Measurements from ENCODE around the gene MICOS13.
A peak's percentile ranks its signal among the peaks of the same experiment; 100 is the strongest.
"Not testable (repeated sequence)": the region's sequence is repeated elsewhere in the genome, so short reads cannot be mapped to it uniquely, and the experiment has no call there.

The MICOS13 gene, protein sequence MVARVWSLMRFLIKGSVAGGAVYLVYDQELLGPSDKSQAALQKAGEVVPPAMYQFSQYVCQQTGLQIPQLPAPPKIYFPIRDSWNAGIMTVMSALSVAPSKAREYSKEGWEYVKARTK

DNA sequence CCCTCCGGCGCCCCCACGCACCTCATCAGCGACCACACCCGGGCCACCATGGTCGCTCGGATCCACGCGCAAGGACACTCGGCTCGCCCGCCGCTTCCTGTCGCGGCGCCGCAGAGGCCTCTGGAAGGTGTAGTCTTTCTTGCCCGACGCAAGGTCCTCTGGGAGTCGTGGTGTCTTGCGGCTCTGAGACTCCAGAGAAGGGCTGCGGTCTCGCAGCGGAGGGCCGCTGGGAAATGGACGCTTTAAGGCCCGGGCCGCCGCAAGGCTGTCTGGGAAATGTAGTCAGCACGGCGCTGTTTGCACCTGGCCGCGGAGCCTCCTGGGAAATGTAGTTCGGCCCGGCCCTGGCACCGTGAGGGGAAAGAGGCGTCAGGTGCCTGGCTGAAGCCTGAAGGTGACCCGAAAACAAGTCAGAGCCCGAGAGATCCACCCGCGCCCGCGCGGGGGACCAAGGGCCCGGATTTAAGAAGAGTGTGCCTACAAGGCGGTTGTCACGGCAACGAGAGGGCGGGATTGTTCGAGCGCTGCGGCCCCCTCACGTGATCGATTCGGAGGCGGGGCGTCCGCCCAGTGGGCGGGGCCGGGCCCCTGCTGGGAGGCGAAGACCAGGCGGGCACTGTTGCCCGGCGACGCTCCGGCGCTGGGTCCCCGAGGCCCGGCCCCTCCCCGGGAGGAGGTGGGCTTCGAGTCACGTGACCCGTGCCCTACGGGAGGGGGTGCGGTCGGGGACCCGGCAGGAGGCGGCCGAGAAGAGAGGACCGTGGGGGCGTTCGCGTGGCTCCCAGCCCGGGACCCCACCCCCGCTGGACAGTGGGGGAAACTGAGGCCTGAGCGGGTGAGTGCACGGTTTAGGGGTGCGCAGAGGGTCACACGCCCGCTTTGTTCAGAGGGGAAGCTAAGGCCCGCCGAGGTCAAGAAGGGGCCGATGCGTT is at the start of gene MICOS13, which contains the start of gene HSD11B1L:
TSS of gene MICOS13 (minus strand) at position 80 of the 932 bp plus-strand sequence. CDS start at position 50, 30 bp downstream.
TSS of gene HSD11B1L (plus strand) at position 591 of the 932 bp plus-strand sequence. CDS start 3,806 bp downstream, outside the sequence.
- peak; percentile 96 for DNase-seq (ENCODE audit: low read depth)

DNA sequence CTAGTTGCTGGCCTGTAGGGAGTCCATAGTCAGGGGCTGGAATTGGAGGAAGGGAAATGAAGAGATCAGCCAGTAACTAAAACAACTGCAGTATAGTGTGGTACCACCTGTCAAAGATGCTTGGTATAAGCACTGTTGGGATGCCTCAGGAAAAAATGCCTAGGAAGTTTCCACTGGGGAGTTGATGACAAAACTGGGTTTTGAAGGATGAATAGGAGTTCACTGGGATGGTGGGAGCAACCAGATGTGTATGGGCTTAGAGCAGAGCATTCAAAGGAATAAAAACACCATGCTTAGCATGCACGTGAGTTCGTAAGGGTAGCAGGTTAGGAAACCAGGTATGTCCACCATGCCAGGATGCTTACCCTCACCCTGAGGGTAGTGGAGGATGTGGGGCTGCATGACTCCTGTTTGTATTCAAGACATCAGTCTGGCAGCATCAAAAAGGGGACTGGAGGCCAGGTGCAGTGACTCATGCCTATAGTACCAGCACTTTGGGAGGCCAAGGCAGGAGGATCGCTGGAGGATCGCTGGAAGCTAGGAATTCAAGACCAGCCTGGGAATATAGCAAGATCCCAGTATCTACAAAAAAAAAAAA is 47.2 kb upstream of the MICOS13 start:
- no peak for DNase-seq (ENCODE audit: low read depth)

DNA sequence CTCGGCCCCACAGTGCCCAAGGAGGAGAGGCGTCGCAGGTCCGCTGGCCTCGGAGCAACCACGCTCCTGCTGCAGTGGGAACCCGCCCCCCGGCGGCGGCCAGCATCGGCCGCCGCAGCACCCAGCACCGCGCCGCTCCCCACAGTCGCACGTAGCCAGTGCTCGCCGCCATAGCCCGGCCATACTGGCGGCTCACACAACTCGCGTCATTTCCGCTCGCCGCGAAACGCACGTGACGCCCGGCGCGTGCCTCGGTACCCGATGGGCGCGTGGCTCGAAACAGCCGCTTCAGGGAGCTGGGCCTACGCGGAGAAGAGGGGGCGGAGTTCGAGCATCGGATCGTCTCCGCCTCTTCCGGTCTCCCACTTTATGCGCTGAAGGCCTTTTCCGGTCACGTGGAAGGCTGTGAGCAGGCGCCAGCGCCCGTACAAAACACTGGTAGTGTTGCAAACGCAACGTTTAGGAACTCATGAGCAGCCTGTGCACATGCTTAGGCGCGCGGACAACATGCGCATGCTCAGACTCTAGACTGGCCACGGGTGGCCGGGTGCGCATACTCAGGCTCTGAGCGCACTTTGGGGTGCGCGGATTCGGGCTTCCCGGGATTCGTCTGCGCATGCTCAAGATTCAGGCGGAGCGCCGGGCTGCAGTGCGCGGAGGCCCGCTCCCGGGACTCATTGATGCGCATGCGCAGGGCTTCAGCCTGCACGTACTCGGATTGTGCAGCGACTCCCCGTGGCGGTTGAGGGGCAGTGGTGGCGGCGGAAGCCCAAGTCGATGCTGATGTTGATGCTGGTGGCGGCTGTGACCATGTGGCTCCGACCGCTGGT is 39.9 kb upstream of the MICOS13 start, which contains the start of the genes CATSPERD and LONP1:
TSS of gene CATSPERD (plus strand) at position 677 of the 830 bp plus-strand sequence. CDS start at position 778, 101 bp downstream.
TSS of gene LONP1 (minus strand) at position 186 of the 830 bp plus-strand sequence. CDS start at position 172, 14 bp downstream.
- peak; percentile 97 for DNase-seq (ENCODE audit: low read depth)

DNA sequence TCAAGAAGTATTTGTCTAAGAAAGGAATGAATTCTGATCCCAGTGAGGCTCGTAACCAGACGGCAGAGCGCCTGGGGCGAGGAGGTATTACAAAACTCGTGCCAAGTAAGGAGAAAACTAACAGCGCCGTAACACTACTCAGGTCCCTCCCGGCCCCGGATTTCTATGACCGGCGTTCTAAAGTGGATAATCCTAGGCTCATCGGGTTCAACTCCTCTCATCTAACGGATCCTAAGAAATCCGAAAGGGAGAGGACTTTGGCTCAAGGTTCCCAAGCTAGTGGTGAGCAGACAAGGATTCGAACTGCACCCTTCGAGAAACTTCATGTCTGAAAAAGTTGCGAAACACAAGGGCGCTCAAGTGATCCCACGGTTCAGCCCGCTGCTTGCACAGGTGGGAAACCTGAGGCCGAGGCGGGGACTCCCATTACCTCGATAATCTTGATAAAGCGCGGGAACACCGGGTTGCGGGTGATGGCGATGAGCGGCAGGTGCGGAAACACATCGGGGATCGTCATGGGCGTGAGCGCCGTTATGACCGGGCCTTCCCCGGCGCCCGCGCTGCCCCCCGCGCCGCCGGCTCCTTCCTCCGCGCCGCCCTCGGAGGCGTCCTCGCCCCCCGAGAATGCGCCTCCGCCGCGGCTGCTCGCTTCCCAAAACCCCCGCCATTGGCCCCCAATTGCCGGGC is 39.1 kb upstream of the MICOS13 start:
- DNase-seq (ENCODE audit: low read depth): no peak

DNA sequence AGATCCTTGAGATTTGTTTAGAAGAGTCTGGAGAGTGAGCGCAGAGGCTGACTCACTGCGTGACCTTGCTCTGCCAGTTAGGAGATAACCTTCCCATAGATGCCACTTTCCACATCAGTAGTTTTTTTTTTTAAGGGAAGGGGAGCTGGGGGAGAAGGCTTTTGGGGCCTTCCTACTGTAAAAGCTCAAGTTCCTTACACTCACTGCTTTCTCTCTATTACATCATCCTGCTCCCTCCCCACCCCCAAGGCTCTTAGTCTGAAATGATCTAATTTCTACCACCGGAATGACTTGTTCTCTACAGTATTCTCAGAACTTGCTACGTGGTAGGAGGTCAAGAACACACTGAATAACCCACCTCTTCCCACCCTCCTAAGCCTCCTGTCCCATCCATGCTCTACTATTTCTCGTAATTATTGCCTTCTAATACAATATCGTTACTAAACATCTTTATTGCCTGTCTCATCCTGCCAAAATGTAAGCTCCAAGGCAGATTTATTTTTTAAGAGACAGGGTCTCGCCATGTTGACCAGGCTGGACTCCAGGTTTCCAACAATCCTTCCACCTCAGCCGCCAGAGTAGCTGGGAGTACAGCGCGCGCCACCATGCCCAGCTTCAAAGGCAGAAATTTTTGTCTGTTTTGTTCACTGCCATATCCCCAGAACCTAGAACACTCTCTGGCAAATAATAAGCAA is 38.4 kb upstream of the MICOS13 start:
- DNase-seq (ENCODE audit: low read depth): no peak

DNA sequence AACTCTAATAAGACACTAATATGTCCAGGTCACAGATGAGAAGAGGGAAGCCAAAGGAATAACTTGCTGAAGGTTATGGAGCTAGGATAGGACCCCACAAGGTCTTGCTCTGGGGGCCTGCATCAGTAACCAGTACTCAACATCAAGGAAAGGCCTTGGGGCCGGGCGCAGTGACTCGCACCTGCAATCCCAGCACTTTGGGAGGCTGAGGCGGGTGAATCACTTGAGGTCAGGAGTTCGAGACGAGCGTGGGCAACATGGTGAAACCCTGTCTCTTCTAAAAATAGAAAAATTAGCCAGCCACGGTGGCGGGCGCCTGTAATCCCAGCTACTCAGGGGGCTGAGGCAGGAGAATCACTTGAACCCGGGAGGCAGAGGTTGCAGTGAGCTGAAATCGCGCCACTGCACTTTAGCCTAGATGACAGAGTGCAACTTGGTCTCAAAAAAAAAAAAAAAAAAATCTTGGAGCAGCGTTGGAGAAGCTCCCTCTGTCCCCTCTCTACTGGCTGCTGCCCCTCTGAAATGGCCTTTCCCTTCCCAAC is 37.8 kb upstream of the MICOS13 start:
- DNase-seq (ENCODE audit: low read depth): no peak

DNA sequence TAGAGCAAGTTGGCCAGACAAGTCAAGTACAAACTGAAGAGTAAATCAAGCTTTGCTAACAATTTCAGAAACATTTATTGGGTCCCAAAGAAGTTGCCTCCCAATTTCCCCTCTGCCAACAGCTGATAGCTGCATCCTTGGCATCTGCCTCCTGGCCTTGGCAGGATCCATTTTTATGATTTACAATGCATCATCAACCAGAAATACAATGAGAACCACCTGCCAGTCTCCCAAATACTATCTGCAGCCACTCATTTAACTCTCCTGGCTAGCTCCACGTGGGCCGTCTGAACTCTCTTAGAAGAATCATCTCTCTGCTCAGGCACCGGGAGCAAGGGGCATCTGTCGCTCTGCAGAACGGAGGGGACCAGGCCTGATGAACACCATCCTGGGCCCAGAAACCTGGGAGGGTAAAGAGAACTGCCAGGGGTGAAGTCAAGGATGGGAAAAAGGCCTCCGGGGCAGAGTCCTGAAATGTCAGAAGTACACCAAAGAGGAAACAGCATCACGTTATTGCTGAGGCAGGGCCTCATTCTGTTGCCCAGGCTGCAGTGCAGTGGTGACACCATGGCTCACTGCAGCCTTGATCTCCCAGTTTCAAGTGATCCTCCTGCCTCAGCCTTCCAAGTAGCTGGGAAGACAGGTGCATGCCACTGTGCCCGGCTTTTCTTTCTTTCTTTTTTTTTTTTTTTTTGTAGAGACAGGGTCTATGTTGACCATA is 37.1 kb upstream of the MICOS13 start:
- DNase-seq (ENCODE audit: low read depth): no peak

DNA sequence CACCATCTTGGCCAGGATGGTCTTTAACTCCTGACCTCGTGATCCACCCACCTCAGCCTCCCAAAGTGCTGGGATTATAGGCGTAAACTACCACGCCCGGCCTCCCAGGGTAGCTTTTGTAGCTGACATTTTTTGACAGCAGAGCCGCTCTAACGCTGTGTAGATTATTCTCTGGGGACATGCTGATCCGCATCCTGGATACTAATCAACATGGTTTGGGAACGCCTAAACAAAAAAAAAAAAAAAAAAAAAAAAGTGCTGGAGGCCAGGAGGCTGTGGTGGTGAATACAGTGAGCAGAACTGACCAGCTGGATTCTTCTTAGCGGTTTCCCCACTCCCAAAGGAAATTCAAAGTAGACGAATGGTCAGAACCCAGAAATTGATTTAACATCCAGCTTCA is 34.5 kb upstream of the MICOS13 start:
- no peak for DNase-seq (ENCODE audit: low read depth)

DNA sequence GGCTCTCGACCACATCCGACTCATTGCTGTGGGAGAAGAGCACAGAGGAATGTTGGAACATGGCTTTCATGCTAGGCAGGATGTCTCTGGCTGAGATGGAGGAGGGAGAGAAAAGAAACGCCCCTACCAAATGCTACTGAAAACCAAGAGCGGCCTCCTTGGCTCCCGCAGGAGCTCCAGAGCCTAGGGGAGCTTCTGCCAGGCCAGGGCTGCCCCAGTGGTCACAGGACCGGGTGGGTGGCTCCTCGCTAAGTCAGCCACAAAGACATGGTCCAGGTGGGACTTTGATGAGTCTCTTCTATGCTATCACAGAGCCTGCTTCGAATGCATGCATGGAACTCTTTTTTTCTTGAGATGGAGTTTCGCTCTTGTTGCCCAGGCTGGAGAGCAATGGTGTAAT is 32.9 kb upstream of the MICOS13 start:
- DNase-seq (ENCODE audit: low read depth): no peak

DNA sequence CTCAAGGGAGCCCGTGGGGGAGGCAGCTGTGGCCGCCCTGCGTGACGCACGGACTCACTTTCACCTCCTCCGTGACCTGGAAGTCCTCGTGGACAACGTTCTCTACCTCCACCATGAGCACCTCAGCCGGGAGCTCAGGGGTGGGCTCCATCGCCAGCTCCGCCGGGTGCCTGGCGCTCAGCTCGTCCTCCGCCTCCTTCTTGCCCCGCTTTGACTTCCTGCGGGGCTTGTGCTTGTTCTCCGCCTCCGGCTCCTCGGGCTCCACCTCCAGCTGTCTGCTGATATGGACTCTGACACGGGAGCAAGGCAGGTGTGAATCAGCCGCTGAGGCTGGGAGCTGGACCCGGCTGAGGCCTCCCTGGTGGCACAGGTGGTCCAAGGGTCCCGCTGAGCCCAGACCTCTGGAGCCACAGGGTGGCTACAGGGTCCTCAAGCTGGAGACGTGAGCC is 31.4 kb upstream of the MICOS13 start:
- DNase-seq (ENCODE audit: low read depth): no peak

DNA sequence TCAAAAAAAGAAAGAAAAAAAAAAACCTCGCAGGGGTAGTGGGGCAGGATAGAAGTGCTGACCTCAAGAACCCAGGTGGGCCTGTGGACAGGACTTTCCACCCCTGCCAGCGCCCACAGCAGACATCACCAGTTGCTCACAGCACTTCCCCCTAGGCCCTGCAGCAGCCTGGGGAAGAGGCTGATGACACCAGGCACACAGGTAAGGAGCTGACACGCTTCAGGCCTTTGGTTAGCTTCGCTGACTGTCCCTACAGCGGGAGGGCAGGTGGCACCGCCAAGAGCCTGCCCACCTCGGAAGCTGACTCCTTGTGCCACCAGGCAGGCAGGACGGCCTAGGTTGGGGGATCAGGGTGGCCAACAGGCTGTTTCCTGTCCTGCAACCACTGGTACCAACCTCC is 30.7 kb upstream of the MICOS13 start:
- no peak for DNase-seq (ENCODE audit: low read depth)

DNA sequence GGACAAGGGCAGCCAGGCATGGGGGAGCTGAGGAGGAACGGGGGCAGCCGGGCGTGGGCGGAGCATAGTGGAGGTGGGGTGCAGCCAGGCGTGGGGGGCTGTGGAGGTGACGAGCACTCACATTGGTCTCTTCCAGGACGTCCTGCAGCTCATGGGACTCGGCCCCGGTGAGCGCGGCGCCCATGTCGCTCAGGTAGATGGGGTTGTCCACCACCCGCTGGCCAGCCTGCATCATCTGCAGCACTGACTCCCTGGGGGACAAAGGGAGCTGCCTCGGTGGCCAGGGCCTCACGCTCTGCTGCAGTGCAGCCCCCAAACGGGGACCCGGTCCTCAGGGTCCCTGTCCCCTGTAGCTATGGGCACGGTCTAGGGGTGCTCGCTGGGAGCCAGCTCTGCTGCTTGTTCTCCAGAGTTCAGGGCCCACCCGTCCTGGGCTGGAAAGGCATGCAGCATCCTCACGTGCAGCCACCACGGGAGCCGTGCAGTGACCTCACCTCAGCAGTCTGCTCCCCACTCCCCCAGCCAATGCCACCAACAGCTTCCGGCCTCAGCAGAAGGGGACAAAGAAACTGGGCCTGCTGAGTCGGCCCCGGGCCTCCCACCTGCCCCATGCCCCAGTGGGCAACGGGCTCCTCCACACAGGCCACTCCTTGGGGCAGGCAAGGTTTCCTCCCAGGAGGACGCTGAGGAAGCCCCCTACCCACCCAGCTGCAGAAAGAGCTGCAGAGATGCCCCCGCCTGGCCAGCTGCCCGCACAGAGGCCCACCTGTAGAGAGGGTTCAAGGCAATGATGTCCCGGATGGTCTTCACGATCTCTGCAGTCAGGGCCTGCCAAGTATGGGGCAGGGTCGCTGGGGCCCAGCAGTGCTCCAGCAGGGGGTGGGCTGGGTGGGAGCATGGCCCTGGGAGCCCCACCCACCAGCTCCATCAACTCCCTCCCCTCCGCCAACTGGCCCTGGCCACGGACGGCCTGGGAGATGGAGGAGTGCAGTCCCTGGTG is 27.6 kb upstream of the MICOS13 start:
- DNase-seq (ENCODE audit: low read depth): no peak

DNA sequence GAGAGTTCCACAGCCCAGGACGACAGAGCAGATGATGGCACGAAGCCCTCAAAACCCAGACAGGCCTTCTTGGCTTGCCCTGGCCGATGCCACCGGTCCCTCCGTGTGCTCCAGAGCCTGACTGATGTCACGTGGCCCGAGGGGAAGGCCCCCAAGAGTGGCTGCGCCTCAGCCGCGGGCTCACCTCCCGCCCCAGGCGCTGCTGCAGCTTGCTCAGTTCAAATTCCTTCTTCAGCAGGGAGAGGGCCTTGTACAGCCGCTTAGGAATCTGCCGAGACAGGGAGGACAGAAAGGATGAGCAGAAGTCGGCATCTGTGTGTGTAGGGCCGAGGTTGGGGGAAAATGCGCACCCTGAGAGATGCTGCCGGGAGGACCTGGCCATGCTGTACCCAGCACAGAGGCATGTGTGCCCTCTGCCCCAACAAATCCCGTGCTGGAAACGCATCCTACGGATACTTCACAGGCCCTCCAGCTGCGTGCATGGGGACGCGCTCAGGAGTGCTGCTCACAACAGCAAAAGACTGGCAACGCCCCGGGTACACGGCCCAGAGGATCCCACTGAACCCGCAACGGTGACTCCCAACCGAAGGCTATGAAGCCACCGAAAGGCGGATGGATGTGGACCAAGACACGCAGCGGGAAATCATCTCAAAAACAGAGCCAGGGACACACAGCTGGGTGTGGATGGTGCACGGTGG is 26.7 kb upstream of the MICOS13 start:
- no peak for DNase-seq (ENCODE audit: low read depth)

DNA sequence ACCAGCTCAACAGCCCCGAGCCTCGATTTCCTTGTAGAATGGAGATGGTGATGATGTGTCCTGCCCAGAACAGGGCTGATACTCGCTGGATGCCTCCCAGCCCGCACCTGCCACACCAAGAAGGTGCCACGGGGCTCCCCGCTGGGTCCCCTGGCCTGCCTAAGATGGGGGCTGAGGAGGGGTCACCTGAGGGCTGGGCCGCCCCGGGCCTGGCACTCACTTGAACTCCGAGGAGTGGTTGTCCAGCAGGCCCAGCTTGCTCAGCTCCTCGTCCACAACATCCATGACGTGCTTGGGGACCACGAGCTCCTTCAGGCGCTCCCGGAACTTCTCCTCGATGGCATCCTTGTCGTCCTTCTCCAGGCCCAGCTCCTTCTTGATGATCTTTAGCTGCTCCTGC is 25.2 kb upstream of the MICOS13 start:
- DNase-seq (ENCODE audit: low read depth): no peak

DNA sequence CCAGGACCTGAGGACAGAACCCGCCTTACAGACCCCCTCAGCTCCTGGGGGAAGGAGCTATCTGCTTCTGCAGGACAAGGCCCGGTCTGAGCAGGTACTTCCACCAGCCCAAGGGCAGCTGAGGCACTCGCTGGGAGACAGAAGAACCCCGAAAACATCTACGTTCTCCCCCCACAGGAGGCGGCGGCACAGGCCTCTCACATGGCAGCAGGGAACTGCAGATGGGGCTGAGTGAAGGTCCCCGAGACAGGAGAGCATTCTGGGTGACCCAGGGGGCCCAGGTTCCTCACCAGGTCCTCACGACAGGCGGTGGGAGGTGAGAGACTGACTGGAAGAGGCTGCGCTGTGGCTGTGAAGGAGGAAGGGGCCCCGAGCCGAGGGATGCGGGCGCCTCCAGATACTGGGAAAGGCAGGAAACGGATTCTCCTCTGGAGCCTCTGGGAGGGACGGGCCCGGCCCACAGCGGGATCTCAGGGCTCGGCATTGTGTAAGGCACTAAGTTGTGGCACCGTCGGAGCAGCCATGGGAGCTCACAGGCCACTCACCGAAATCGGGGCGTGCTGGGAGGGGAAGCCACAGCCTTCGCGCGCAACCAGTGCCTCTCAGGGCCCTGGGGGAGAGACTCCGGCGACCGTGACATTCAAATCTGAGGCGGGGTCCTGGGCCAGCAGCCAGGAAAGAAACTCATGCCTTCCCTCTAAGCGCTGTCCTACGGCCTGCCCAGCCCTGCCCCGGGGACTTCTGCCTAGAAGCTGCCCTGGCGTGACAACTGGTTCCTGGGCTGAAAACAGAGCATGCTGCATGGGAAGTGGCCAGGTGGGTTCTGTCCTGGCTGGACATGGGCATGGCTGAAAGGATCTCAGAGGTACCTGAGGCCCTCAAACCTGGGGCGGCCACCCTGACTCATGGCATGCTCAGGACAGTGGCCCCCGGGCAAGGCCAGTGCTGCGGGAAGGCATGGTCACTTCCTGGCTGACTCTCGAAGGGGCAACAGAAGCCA is 23.8 kb upstream of the MICOS13 start:
- DNase-seq (ENCODE audit: low read depth): no peak

DNA sequence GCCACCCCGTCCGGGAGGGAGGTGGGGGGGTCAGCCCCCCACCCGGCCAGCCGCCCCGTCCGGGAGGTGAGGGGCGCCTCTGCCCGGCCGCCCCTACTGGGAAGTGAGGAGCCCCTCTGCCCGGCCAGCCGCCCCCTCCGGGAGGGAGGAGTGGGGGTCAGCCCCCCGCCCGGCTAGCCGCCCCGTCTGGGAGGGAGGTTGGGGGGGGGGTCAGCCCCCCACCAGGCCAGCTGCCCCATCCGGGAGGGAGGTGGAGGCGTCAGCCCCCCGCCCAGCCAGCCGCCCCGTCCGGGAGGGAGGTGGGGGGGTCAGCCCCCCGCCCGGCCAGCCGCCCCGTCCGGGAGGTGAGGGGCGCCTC is 21.7 kb upstream of the MICOS13 start:
- not testable (repeated sequence) for DNase-seq (ENCODE audit: low read depth)

Measured in activated T-helper 1 cell treated with Interleukin-2 at 50 U/mL for 16 hours (primary cell).